ENCODE data around the gene ETFA. TPM values are rescaled to one million over a fixed set of nuclear protein-coding genes. Genes with fewer than 3 reads are reported as not detected.

The ETFA gene
- polyA plus RNA-seq, 3 donors from 2014 or later = 146 to 157 (median 157) TPM

DNA sequence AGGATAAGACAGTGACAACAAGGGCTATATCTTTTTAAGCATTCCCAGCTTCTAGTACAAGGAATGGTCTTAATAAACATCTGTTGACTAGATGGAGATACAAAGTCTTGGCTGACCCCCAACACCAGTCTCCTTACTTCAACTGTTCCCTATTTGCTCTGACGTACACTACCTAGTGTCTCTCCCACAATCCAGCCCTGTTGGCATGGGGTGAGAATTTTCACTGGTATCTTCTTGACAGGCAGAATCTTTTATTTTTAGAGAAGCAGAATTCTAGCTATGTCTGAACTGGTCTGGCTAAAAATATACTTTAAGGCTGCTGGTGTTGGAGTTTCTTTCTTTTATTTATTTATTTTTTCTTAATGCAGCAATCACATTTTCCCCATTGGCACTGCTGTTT lies 82.0 kb downstream of the ETFA start:
- no peak overlapping the region for H3K4me3 Mint-ChIP-seq
- no peak overlapping the region for H3K27ac Mint-ChIP-seq
- no peaks in the 10 kb centered on the region for H3K9me3 Mint-ChIP-seq
- H3K4me1 Mint-ChIP-seq = no peaks in the 10 kb centered on the region
- no peak for DNase-seq
- no peaks in the 10 kb centered on the region for H3K27me3 Mint-ChIP-seq (ENCODE audit: low read depth in 3 of 3)
- H3K36me3 Mint-ChIP-seq = peaks cover 4 to 27% (median 8%) of the 10 kb centered on the region in 3 donors

DNA sequence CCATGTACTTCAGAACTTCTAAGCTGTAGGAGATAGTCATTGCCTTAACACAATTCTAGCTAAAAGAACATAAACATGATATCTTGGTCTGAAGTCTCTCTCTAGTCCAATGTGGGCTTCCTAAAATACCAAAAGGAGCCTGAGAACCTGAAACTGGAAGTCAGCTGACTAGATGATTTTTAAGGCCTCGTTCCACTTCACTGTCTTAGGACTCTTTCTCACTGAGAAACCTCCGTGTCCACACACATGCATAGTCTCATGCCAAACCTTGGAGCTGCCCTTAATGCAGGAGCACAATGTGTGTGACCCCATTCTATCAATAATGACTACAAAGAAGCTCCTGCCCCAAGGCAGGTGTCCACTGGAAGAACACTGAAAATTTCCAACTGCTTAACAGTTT lies 87.7 kb downstream of the ETFA start:
- no peak overlapping the region for H3K4me3 Mint-ChIP-seq
- H3K27ac Mint-ChIP-seq = no peak overlapping the region
- no peaks in the 10 kb centered on the region for H3K9me3 Mint-ChIP-seq
- H3K4me1 Mint-ChIP-seq = peaks cover 10 to 27% of the 10 kb centered on the region in 2 donors
- no peak for DNase-seq
- H3K36me3 Mint-ChIP-seq = peaks cover 8 to 28% (median 12%) of the 10 kb centered on the region in 3 donors
- no peaks in the 10 kb centered on the region for H3K27me3 Mint-ChIP-seq (ENCODE audit: low read depth in 3 of 3)

DNA sequence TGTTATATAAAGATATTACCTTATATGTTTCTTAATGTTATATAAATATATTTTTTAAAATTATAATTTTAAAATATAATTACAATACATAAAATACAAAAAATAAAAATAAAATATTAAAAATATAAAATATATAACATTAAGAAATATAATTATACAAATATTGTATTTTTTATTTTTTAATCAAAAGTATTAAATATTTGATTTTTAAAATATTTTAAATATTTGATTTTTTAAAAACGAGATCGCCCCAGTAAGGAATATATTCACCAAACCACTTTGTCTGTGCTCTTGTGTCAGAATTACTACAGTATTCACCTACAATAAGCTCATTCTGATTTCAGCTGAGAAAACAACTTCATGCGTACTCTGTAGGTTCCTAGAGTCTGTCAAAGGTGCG lies 89.1 kb downstream of the ETFA start:
- Mint-ChIP-seq H3K36me3 (peaks cover 8 to 28% (median 12%) of the 10 kb centered on the region in 3 donors), H3K27ac (no peak overlapping the region), H3K27me3 (ENCODE audit: low read depth in 3 of 3) (no peaks in the 10 kb centered on the region), H3K9me3 (no peaks in the 10 kb centered on the region), H3K4me1 (peaks cover 22 to 41% of the 10 kb centered on the region in 2 donors), H3K4me3 (no peak overlapping the region)
- DNase-seq = no peak

DNA sequence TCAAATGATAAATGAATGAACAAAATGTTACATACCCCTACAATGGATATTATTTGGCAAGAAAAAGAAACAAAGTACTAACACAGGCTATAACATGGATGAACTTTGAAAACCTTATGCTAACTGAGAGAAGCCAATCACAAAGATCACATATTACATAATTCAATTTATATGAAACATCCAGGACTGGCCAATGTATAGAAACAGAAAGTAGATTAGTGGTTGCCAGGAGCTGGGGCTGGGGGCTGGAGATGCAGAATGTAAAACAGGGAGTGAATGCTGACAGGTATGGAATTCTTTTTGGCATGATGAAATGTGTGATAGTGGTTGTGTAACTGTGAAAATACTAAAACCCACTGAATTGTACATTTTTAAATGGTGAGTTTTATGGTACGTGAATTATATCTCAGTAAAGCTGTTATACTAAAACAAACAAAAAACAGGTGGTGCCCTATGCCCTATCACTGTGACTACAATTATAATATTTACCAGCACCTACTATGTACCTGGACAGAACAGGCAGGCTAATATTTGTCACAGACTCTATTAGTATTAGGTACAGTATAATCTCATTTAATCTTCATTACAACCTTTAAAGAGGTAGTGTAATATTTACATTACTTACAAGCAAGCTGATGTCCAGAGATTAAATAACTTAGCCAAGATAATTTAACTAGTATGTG lies 90.0 kb downstream of the ETFA start:
- Mint-ChIP-seq H3K4me3 (no peak overlapping the region), H3K36me3 (peaks cover 8 to 30% (median 12%) of the 10 kb centered on the region in 3 donors), H3K9me3 (no peaks in the 10 kb centered on the region), H3K4me1 (peaks cover 25 to 45% of the 10 kb centered on the region in 2 donors), H3K27me3 (ENCODE audit: low read depth in 3 of 3) (no peaks in the 10 kb centered on the region), H3K27ac (no peak overlapping the region)
- no peak for DNase-seq

DNA sequence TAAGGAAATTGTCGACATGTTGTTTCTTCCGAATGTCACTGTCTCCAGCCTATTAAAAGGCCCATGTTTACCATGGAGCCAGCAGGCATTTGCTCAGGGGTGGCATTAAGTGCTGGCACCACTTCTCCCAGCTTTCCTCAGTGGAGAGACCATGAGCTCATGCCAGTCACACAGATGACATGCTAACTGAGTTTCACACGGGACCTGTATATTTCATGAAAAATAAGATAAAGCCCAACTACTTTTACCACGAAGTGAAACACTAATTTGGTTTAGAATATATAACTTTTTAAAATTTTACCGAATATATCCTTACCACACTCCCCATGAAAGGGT lies 93.4 kb downstream of the ETFA start:
- Mint-ChIP-seq H3K9me3 (no peaks in the 10 kb centered on the region), H3K4me1 (peaks cover 25 to 45% of the 10 kb centered on the region in 2 donors), H3K4me3 (no peak overlapping the region), H3K27me3 (ENCODE audit: low read depth in 3 of 3) (peaks cover 0 to 2% (median 0%) of the 10 kb centered on the region in 3 donors), H3K27ac (peak overlapping the region in 1 of 6 donors; percentile 49), H3K36me3 (peaks cover 4 to 25% (median 12%) of the 10 kb centered on the region in 3 donors)
- DNase-seq = no peak

DNA sequence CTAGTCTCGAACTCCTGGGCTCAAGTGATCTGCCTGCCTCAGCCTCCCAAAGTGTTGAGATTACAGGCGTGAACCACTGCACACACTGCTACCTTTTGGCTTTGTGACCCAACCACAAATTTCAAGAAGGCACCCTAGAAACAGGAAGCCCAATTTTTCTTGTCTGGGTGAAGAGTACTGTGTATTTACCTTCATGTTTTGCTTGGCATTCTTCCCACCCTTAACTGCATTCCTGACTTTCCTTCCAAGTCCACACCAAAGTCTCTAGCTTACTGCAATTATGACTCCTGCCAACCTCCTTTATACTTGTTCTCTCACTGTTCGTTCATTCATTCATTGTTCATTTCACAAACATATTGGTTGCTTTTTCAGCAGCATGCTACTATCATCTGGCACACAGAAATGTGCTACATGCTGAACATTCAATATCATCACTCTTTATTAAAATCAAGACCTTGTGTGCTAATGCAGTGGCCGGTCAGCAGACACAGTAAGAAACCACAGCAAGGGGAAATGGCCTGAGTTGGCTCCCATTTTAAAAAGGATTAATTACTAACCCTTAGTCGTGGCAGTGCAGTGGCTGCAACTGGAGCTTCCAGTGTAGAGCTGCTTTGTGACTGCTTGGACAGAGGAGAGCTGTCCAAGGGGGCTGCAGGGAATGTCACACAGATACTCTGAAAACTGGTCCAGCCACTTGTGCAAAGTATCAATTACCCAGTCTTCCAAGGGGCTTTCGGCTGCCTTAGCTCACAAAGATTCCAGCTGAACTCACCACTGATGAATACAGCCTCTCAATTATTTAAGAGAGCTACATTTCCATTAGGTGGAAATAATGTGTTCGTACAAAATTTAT lies 94.0 kb downstream of the ETFA start:
- Mint-ChIP-seq H3K4me1 (peaks cover 25 to 42% of the 10 kb centered on the region in 2 donors), H3K27ac (peak overlapping the region in 4 of 6 donors; percentile 8 to 47 (median 14)), H3K36me3 (peaks cover 4 to 29% (median 12%) of the 10 kb centered on the region in 3 donors), H3K4me3 (peak overlapping the region in 1 of 5 donors; percentile 5), H3K27me3 (ENCODE audit: low read depth in 3 of 3) (peaks cover 0 to 2% (median 2%) of the 10 kb centered on the region in 3 donors), H3K9me3 (no peaks in the 10 kb centered on the region)
- DNase-seq = no peak

DNA sequence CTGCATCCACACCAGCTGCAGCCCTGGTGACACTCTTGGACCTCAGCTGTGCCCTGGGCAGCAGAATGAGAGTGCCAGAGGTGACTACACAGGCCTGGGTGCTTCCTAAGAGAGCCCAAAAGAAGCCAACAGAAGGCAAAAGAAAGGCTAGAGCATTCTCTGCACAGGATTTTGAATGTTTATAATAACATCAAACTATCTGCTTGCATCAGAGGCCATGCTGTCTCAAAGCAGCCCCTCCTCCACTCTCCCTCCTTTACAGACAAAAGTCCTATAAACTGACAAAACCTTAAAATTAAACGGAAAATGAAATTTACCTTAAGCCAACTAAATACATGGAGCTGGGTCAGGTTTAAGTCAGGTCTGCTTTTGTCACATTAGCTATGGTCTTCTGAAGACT lies 95.6 kb downstream of the ETFA start:
- Mint-ChIP-seq H3K4me1 (peaks cover 22 to 31% of the 10 kb centered on the region in 2 donors), H3K9me3 (no peaks in the 10 kb centered on the region), H3K4me3 (no peak overlapping the region), H3K36me3 (peaks cover 6 to 30% (median 6%) of the 10 kb centered on the region in 3 donors), H3K27ac (peak overlapping the region in 1 of 6 donors; percentile 49), H3K27me3 (ENCODE audit: low read depth in 3 of 3) (peaks cover 0 to 2% (median 2%) of the 10 kb centered on the region in 3 donors)
- DNase-seq = no peak

DNA sequence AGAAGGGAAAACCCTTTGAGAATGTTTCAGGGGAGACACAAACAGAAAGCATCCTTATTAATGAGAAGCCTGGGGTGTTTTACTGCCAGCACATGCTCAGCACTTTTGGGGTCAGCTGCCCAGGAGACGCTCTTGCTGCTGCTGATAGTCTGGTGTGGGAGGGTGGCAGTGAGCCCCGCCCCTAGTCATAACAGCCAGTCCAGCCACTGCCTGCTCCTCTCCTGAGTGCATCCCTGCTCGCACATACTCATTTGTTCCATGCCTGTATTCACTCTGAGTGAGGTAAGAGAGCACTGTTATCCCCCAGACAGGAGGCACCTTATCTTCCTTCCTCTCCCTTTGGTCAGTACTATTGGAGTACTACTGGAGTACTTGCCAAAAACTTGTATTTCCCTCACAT lies 101.3 kb downstream of the ETFA start:
- no peaks in the 10 kb centered on the region for H3K9me3 Mint-ChIP-seq
- H3K27me3 Mint-ChIP-seq (ENCODE audit: low read depth in 3 of 3) = peaks cover 0 to 6% (median 5%) of the 10 kb centered on the region in 3 donors
- H3K27ac Mint-ChIP-seq = peak overlapping the region in 3 of 6 donors; percentile 5 to 41 (median 17)
- H3K4me1 Mint-ChIP-seq = no peaks in the 10 kb centered on the region
- H3K4me3 Mint-ChIP-seq = no peak overlapping the region
- peaks cover 4 to 27% (median 8%) of the 10 kb centered on the region in 3 donors for H3K36me3 Mint-ChIP-seq
- DNase-seq = no peak

DNA sequence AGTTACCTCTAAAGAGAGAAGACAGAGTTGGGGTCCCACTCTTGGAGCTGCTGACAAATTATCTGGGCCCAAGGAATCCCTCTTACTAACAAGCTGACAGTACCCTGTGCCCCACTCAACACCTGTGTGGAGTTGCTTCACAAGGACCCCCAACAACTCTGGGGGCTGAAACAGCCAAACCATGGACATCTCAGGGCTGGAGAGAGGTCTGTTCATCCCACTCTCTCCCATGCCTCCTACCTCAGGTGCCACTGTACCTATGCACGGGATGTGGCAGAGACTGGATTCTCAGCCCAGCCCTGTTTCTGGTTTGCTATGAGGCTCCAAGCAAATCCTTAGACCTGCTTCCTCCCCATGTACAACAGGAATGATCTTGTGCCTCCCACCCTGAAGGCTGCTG lies 101.7 kb downstream of the ETFA start:
- Mint-ChIP-seq H3K4me1 (no peaks in the 10 kb centered on the region), H3K4me3 (no peak overlapping the region), H3K36me3 (peaks cover 4 to 23% (median 8%) of the 10 kb centered on the region in 3 donors), H3K9me3 (no peaks in the 10 kb centered on the region), H3K27me3 (ENCODE audit: low read depth in 3 of 3) (peaks cover 0 to 6% (median 5%) of the 10 kb centered on the region in 3 donors), H3K27ac (no peak overlapping the region)
- no peak for DNase-seq

DNA sequence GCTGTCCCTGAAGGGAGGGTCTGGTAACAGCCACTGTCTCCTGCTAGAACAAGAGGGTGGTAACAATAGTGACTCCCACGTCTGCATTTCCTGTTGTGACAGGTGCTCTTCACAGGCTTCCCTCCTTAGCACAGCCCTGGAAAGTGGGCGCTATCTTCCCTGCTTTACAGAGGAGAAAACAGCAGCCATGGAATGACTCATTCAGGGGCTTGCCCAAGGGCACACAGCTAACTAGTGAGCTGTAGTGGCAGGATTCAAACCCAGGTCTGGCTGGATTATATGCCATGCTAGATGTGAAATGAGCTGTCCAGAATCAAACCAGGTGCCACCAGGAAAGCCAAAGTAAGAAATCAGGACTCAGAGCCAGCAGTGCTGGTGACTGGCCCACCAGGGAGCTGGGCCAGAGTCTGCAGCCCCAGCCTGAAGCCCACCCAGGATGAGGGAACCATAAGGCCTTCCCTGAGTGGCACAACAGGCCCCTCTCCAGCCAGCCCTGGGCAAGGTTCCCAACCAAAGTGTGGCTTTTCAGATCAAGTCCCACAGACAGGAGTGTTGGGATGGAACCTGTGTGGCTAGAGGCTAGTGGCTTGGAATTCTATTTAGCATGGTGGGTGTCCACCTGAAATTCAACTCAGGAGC lies 102.4 kb downstream of the ETFA start:
- Mint-ChIP-seq H3K4me1 (no peaks in the 10 kb centered on the region), H3K4me3 (no peak overlapping the region), H3K9me3 (no peaks in the 10 kb centered on the region), H3K36me3 (peaks cover 4 to 21% (median 8%) of the 10 kb centered on the region in 3 donors), H3K27me3 (ENCODE audit: low read depth in 3 of 3) (peaks cover 0 to 6% (median 5%) of the 10 kb centered on the region in 3 donors), H3K27ac (no peak overlapping the region)
- DNase-seq = no peak

DNA sequence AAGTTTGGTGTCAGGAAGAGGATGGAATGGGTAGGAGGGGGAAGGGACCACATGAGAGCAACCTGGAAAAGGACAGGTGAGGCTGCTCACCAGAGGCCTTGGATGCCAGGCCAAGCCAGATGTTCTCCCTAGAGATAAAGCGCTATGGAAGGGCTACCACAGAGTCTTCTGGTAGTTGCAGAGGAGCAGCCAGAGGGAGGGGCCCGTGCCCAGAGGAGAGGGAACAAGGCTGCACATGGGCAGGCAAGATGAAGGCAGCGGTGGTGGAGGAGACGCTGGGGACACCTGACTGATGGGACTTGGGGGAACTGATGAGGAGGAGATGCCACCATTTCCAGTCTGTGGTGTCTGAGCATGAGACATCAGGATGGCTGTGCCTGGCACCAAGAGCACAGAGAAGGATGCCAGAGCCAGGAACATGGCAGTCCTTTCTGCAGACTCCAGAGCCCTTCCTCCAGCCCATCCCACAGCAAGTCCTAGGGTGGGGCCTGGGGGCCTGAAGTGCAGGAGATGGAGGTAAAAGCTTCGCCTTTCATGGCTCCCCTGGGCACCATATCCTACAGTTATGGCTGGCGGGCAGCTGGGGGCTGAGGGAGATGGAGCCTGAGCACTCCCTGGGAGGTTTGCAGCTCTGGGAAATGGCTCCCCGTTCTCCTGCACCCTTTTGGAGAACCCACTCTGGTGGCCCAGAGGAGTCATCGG lies 103.0 kb downstream of the ETFA start:
- no peak for DNase-seq
- H3K27ac Mint-ChIP-seq = peak overlapping the region in 1 of 6 donors; percentile 73
- H3K27me3 Mint-ChIP-seq (ENCODE audit: low read depth in 3 of 3) = peaks cover 0 to 5% (median 4%) of the 10 kb centered on the region in 3 donors
- no peak overlapping the region for H3K4me3 Mint-ChIP-seq
- no peaks in the 10 kb centered on the region for H3K4me1 Mint-ChIP-seq
- peaks cover 4 to 21% (median 6%) of the 10 kb centered on the region in 3 donors for H3K36me3 Mint-ChIP-seq
- no peaks in the 10 kb centered on the region for H3K9me3 Mint-ChIP-seq

DNA sequence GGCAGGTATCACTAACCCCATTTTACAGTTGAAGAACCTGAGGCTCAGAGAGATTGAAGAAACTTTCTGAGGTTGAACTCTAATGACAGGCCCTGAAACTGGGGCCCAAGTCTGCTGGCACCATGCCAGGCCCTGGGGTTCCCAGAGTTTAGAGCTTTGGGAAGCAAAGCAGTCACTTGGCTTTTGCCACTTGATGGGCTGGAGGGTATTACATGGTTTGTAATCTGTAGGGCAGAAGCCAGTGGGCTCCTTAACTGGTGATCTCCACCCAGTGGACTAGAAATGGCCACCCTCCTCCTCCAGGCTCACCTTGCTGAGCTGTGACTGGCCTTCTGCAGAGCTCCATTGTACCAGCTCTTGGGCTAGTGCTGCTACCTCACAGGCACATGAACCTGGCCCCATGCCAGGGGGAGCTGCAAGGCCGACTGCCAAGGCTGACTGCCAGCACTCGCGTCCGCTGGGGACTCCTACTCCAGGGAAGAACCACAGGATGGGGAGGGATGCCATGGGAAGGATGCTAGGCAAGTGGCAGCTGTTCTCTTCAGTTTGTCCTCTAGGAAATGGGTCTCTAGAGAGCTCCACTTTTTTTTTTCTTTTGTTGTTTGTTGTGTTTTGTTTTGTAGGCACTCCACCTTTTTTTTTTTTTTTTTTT lies 104.8 kb downstream of the ETFA start:
- DNase-seq = no peak
- Mint-ChIP-seq H3K4me3 (no peak overlapping the region), H3K27ac (no peak overlapping the region), H3K36me3 (peaks cover 4 to 9% (median 4%) of the 10 kb centered on the region in 3 donors), H3K9me3 (no peaks in the 10 kb centered on the region), H3K4me1 (no peaks in the 10 kb centered on the region), H3K27me3 (ENCODE audit: low read depth in 3 of 3) (peaks cover 0 to 4% (median 2%) of the 10 kb centered on the region in 3 donors)

DNA sequence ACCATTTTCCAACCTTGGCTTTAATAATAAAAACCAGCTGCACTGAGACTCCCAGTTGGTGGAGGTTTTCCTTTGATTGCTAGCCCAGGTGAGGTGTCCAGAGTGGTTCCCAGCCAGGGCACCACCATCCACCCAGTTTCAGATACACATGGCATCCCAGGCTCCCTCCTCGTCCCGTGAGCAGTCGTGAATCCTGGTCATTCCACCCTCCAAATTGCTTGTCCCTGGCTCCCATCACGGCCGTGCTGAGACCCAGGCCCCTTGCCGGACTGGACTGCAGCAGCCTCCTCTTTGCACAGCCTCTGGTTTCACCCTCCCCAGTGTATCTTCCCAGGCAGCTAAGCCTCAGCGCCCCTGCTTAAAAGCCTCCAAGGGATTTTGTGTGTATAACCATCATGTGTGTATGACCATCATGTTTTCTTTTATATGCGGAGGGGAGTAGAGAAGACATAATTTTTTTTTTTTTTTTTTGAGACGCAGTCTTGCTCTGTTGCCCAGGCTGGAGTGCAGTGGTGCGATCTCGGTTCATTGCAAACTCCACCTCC lies 106.3 kb downstream of the ETFA start:
- Mint-ChIP-seq H3K9me3 (no peaks in the 10 kb centered on the region), H3K36me3 (peaks cover 0 to 9% (median 4%) of the 10 kb centered on the region in 3 donors), H3K4me1 (no peaks in the 10 kb centered on the region), H3K4me3 (no peak overlapping the region), H3K27ac (peak overlapping the region in 1 of 6 donors; percentile 40), H3K27me3 (ENCODE audit: low read depth in 3 of 3) (peaks cover 0 to 4% (median 2%) of the 10 kb centered on the region in 3 donors)
- DNase-seq = no peak
